Embryonic facial prominence (tissue), 1 donor: ENCODE data around the gene AXIN2.
"Not testable (repeated sequence)": the region's sequence is repeated elsewhere in the genome, so short reads cannot be mapped to it uniquely, and the experiment has no call there.

Source experiments
- DNase-seq: peaks from one replicate; pipeline ENCODE4 v3.0.0-alpha.2; 2016; ENCODE audit errors: extremely low spot score

Gene AXIN2

DNA sequence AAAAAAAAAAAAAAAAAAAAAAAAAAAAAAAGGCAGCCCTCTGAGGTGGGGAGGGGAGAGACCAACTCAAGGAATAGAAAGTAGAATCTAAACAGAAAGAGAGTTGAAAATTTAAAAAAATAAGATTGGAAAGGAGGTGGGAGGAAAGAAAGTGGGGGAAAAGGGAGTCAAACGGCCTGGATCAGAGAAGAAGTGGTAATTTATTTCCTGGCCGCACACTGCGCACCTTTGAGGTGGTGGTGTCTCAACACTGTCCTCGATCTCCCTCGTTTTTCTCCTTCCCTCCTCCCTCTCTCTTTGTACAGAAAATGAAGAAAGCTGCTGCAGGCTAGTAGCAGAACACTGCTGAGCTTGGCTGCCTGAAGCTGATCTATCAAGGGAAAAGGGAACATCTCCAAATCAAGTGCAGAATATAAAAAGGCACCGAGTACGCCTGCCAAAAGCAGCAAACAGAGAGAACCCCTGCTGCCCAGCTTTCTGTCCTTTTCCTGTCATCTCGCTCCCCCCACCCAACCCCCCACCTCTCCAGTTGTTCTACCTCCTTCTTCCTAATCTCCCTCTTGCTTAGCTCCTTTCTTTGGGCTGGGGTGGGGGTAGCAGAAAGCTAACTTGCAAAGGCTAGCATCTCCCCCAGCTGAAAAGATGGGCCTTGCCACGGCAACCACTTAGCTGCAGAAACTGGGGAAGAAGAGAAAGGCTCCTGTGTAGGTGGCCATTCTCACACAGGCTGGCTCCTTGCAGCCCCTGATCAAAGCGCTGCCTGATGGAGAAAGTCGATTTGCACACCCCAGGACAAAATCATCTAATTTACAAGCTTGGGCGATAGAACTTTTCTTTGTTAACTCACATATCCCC is 22.5 kb downstream of the AXIN2 start:
- no peak for DNase-seq

DNA sequence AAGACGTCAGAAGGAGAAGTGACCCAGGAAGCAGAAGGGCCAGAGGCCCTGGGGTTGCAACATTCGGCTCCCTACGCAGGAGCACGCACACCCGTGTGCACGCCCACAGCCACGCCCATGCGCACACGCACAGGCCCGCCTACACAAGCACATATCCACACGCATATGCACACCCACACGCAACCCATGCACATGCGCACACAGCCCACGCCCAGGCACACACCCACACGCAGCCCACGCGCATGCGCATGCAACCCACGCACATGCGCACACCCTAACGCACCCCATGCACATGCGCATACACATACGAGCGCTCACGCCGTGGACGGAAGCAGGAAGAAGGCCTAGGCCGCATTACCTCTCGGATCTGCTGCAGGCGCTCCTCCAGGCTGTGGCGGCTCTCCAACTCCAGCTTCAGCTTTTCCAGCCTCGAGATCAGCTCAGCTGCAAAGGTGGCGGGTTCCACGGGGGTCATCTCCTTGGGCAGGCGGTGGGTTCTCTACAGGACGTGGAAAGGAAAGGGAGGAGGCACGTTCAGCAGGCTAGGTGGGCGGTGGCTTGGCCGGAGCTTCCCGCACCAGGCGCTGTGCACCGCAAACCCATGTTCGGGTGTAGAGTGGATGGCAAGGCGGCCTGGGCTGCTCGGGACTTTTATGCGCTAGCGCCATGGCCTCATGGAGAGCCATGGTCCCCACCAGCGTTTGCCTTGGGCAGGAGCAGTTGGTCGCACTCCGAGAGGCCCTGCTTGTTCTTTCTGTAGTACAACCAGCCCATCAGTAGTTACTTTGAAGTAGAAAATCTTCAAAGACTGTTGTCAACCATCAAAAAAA is 23.4 kb downstream of the AXIN2 start:
- no peak for DNase-seq

DNA sequence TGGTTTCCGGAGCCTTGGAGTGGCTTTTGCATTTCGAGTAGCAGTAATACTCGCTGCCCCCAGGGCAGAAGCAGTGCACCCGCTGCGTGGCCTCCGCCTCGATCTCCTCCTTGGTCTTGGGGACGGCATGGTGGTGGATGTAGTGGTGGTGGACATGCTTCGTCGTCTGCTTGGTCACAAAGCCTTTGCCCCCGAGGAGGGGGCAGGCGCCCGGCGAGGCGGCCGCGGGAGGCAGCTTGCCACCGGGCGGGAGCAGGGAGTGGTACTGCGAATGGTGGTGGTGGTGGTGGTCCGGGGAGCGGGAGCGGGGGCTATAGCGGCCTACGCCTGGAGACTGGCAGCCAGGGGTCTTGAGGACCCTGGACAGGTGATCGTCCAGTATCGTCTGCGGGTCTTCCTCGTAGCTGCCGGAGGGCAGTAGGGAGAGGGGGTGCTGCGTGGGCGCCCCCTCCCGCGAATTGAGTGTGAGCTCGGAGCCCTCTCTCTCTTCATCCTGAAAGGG is 24.1 kb downstream of the AXIN2 start:
- DNase-seq: no peak

- no peak for DNase-seq
These were observed 24.7 kb downstream of the AXIN2 start for GRCh38 chr17:65536573-65537342.

GRCh38 chr17:65535777-65536572 is 25.5 kb downstream of the AXIN2 start:
- DNase-seq: no peak

DNA sequence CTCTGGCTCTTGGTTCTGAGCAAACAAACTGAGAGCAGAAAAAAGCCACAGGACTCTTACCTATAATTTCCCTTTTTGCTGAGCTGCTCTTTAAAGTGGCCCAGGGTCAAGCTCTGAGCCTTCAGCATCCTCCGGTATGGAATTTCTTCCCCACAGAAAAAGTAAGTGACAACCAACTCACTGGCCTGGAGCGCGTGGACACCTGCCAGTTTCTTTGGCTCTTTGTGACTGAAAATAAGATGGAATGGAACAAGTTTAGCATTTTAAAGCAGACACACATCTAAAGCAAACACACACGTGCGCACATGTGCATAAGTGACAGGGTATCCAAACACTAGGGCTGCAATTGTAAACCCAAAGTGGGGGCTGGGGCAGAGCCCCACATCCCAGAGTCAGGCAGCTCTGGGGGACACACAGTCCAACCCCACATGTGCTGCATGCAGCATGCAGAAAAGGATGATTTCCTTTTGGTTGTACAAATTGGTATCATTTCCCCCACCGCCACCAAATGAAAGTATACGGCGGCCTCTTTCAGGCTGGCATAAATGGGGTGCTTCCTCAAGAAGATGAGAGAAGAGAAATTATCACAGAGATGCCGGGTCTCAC is 27.5 kb downstream of the AXIN2 start:
- no peak for DNase-seq

GRCh38 chr17:65533056-65533745 is 28.2 kb downstream of the AXIN2 start:
- DNase-seq: no peak

- DNase-seq: no peak
These were observed 29.2 kb downstream of the AXIN2 start for GRCh38 chr17:65532101-65532890.

DNA sequence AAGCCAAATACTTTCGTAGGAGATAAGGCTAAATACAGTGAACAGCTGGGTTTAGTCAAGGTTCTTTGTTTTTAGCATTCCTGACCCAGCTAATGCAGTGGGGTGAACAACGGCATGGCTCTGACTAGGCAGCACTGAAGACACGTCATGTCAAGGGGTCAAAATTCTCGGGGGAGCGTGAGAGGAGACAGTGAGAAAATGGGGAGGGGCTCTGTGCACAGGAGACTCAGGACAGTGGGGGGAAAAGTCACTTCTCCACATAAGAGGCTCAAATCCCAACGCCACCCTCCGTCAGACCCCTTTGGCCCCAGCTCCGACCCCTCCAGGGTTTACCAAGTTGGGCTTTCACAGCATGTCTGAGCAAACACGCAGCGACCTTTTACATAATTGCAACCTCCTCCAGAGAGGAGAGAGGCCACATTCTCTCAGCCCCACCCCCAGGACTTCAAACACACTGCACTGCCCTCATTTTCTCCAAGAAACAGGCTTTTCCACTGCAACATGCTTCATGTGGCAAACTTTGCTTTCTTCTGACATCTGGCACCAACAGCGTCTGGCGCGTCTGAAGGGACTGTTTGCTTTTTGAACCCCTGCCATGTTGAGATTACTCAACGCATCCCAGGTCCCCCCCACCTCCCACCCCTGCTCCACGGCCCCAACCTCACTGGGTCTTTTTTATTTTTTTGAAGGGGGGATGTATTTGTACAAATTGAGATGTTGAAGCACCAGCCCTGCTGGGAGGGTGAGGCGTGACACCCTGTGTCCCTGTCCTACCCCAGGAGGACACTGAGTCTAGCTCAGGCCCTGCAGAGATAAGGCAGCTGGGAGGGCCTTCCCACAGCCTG is 30.0 kb downstream of the AXIN2 start:
- no peak for DNase-seq

DNA sequence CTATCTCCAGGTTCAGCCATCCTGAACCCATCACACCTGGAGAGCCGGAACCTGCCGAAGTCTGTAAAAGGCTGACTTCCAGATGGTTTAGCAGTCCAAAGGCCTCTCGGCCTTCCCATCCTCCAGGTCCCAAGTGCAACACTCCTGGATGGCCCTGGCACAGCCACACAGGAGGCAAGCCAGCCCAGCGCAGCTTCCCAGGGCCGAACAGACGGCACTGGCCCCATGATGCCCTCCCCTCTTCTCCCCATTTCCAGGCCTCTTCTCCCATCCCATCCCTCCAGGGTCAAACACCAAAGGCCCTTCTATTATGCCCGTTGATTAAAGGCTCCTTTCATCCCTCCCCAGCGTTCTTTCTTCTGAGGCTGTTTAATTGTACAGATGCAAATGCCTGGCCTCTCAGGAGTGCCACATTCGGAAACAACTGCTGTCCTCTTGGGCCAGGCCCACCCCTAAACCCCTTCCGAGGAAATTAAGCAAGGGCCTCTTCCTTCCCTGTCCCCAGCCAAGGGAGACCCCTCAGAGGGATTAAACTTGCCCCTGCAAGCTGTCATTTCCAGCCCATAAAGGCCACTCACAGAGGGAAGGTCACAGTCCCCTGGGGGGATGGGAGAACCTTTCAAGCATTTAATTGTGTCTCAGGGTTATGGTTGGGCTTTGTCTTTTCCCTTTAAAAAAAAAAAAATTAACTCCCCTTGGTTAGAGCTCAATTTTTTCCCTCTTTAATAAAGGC is 30.8 kb downstream of the AXIN2 start:
- DNase-seq: no peak

DNA sequence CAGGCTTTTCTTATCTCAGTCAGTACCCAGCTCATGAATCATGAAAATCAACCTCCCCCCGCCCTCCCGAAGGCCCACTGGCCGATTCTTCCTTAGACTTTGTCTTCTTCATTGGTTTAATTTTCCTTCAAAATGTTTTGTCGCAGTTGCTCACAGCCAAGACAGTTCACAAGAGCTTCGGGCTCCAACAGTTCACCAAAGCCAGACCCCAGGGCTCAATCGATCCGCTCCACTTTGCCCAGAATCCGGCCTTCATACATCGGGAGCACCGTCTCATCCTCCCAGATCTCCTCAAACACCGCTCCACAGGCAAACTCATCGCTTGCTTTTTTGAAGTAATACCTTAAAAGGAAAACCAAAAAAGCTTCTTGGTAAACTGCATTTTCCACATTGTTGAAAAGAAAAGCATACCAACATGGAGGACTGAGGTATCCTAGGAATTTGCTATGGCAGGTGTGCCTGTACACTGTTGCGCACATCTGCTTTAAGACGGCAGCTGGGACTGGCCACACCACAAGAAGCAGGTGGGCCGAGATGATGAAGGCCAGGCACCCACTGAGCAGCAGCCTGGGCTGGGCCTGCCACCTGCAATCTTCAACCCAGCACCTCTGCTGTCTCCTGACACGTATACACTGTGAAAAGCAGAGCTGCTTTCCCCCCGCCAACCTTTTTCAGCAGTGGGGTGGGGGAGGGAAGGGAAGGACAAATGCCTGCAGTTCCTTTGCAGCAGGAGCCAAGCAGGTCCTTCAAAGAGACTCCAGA is 31.5 kb downstream of the AXIN2 start:
- DNase-seq: no peak

- no peak for DNase-seq
These were observed 32.3 kb downstream of the AXIN2 start for GRCh38 chr17:65529040-65529633.

DNA sequence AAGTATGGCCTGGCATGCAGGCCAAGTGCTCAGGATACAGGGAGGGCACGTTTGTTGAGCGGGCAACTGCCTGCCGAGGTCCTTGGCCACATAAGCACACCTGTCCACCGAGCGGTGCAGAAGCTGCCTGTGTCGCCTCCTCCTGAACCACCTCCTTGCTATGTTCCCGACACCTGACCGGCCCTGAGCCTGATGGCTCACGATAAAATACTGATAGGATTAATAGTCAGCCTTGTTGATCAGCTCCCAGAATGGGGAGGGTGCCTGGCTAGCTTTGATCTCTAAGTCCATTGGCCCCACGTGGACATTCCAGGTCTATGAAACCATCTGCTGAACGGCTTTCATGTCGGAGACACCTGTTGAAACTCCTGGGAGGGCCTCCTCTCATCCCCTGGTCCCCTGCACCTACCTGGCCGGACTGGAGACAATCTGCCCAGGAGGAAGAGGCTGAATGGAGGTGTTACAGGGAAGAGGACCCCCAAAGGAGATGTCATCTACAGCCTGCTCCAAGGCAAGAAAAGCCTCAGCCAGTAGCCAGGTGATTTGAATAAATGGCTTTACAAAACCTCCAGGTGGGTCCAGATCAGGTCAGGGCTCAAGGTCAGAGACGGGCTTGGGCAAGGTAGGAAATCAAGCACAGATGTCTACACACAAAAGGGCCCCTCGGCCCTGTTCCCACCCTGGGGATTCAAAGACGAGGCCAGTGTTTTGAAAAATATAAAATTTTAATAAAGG is 33.4 kb downstream of the AXIN2 start:
- no peak for DNase-seq

- no peak for DNase-seq
These were observed 34.1 kb downstream of the AXIN2 start for GRCh38 chr17:65527381-65527780.

DNA sequence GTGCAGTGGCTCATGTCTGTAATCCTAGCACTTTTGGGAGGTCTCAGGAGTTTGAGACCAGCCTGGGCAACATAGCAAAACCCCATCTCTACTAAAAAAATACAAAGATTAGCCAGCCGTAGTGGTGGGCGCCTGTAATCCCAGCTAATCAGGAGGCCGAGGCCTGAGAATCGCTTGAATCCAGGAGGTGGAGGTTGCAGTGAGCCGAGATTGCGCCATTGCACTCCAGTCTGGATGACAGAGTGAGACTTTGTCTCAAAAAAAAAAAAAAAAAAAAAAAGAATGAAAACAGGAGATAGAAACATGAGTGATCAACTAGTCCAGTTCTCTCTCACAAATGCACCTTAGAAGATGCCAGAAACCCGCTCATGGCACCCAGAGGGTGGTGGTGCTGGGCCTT is 34.6 kb downstream of the AXIN2 start:
- DNase-seq: not testable (repeated sequence)
